Activated CD8-positive, alpha-beta T cell treated with anti-CD3 and anti-CD28 coated beads for 36 hours (primary cell): ENCODE data around the gene TMEM132D. TPM values are rescaled to one million over a fixed set of nuclear protein-coding genes. Genes with fewer than 3 reads are reported as not detected.

Experiments used
- ATAC-seq: fragments of 200-7000 bp; cut with Tn5 transposase; one replicate; pipeline ENCODE4 v1.10.0; 2021; ENCODE audit warnings: mild to moderate bottlenecking, moderate library complexity
- CTCF ChIA-PET: fragments of 350-600 bp; sonication (Branson Sonifier 250); formaldehyde crosslinking; loops from one replicate; lab custom pipeline; 2021; ENCODE audit warnings: antibody characterized with exemption; lab: Charles Lee
- POLR2A ChIA-PET: fragments of 350-600 bp; sonication (Branson Sonifier 250); formaldehyde crosslinking; loops from one replicate; lab custom pipeline; 2021; ENCODE audit warnings: antibody characterized with exemption; lab: Charles Lee
- DNase-seq: peaks from one replicate; pipeline ENCODE4 v3.0.0-alpha.2; 2020
- H3K27ac Mint-ChIP-seq: one replicate; pipeline ENCODE4 v1.8.0; 2021; ENCODE audit warnings: mild to moderate bottlenecking, mixed read lengths
- H3K27me3 Mint-ChIP-seq: one replicate; pipeline ENCODE4 v1.8.0; 2021; ENCODE audit warnings: mixed read lengths
- H3K36me3 Mint-ChIP-seq: one replicate; pipeline ENCODE4 v1.8.0; 2021; ENCODE audit warnings: low read depth, mixed read lengths
- H3K4me1 Mint-ChIP-seq: one replicate; pipeline ENCODE4 v1.8.0; 2021; ENCODE audit warnings: low read depth, mixed read lengths
- H3K4me3 Mint-ChIP-seq: one replicate; pipeline ENCODE4 v1.8.0; 2021; ENCODE audit warnings: mild to moderate bottlenecking, moderate library complexity, mixed read lengths
- H3K9me3 Mint-ChIP-seq: one replicate; pipeline ENCODE4 v1.8.0; 2021; ENCODE audit warnings: mixed read lengths
- intact Hi-C: fragments of 100-400 bp; cut with micrococcal nuclease; formaldehyde crosslinking; loops from one replicate; pipeline ENCODE4 v1.10.0; 2022
- total RNA-seq, 2 experiments: library from RNA; stranded (reverse); gene quantifications; one replicate each; pipeline ENCODE4 v1.2.3, GENCODE V29; 2021
- TF ChIP-seq, protein P1 (sequence below): fragments of 200-600 bp; IDR thresholded peaks from one replicate; pipeline ENCODE4 v1.8.0; 2022; ENCODE audit warnings: antibody characterized with exemption, mild to moderate bottlenecking

TMEM132D gene
- total RNA-seq, 2 experiments from 2014 or later: not detected

GRCh38 chr12:129150721-129151120 lies 753.1 kb downstream of the TMEM132D start:
- intact Hi-C loops: no loop called here
- ATAC-seq (no peak), DNase-seq (no peak)
- Mint-ChIP-seq H3K27ac (no peak overlapping the region), H3K36me3 (no peaks in the 10 kb centered on the region), H3K4me3 (no peak overlapping the region), H3K27me3 (no peaks in the 10 kb centered on the region), H3K9me3 (peaks cover 1% of the 10 kb centered on the region), H3K4me1 (no peaks in the 10 kb centered on the region)
- TF ChIP-seq, protein P1, sequence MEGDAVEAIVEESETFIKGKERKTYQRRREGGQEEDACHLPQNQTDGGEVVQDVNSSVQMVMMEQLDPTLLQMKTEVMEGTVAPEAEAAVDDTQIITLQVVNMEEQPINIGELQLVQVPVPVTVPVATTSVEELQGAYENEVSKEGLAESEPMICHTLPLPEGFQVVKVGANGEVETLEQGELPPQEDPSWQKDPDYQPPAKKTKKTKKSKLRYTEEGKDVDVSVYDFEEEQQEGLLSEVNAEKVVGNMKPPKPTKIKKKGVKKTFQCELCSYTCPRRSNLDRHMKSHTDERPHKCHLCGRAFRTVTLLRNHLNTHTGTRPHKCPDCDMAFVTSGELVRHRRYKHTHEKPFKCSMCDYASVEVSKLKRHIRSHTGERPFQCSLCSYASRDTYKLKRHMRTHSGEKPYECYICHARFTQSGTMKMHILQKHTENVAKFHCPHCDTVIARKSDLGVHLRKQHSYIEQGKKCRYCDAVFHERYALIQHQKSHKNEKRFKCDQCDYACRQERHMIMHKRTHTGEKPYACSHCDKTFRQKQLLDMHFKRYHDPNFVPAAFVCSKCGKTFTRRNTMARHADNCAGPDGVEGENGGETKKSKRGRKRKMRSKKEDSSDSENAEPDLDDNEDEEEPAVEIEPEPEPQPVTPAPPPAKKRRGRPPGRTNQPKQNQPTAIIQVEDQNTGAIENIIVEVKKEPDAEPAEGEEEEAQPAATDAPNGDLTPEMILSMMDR: no peak
- ChIA-PET CTCF (no interaction called here), POLR2A (no interaction called here)

DNA sequence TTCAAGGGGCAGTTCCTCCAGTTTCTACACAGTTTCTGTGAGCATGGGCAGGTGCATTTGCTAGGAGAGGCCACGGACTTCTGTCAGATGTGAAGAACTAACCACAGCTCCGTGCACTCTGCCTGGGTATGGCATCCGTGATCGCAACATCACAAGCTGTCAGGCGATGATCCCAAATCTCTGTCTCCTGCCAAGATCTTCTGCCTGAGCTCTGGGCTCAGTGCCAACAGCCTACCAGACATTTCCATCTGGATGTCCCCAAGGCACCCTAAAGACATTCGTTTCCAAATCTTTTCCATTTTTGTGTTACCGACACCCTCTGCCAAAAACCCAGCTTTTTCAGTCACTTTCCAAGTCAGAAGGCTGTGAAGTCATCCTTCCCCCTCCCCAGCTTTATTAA lies 758.4 kb downstream of the TMEM132D start:
- ATAC-seq: no peak

GRCh38 chr12:129138776-129139175 lies 765.0 kb downstream of the TMEM132D start:
- intact Hi-C loops: no loop called here
- no peaks in the 10 kb centered on the region for H3K36me3 Mint-ChIP-seq
- no peaks in the 10 kb centered on the region for H3K27me3 Mint-ChIP-seq
- TF ChIP-seq, protein P1: no peak
- H3K9me3 Mint-ChIP-seq: peaks cover 1% of the 10 kb centered on the region
- no peak for ATAC-seq
- no peak overlapping the region for H3K4me3 Mint-ChIP-seq
- ChIA-PET CTCF (no interaction called here), POLR2A (no interaction called here)
- no peak overlapping the region for H3K27ac Mint-ChIP-seq
- DNase-seq: no peak
- no peaks in the 10 kb centered on the region for H3K4me1 Mint-ChIP-seq

More for the DNA sequence above, 758.4 kb downstream of the TMEM132D start:
- H3K9me3 Mint-ChIP-seq: peaks cover 1% of the 10 kb centered on the region
- H3K27ac Mint-ChIP-seq: no peak overlapping the region
- no peaks in the 10 kb centered on the region for H3K36me3 Mint-ChIP-seq
- no peaks in the 10 kb centered on the region for H3K27me3 Mint-ChIP-seq
- TF ChIP-seq, protein P1: no peak
- DNase-seq: no peak
- CTCF ChIA-PET: no interaction called here
- intact Hi-C loops: no loop called here
- POLR2A ChIA-PET: no interaction called here
- H3K4me1 Mint-ChIP-seq: no peaks in the 10 kb centered on the region
- H3K4me3 Mint-ChIP-seq: no peak overlapping the region

DNA sequence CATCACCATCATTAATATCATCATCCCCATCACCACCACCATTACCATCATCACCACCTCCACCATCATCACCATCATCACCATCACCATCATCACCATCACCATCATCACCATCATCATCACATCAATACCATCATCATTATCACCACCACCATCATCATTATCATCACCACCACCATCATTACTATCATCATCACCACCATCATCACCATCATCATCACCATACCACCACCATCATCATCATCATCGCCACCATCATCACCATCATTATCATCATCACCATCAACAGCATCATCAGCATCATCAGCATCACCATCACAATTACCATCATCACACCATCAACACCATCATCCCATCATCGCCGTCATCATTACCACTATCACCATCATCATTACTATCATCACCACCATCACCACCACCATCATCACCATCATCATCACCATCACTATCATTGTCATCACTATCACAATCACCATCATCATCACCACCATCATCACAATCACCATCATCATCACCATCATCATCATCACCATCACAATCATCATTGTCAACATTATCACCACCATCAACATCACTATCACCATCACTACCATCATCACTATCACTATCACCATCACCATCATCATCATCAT lies 767.0 kb downstream of the TMEM132D start:
- TF ChIP-seq, protein P1: no peak
- H3K4me1 Mint-ChIP-seq: no peaks in the 10 kb centered on the region
- no peak for DNase-seq
- no peaks in the 10 kb centered on the region for H3K9me3 Mint-ChIP-seq
- ChIA-PET POLR2A (no interaction called here), CTCF (no interaction called here)
- no peaks in the 10 kb centered on the region for H3K36me3 Mint-ChIP-seq
- no peaks in the 10 kb centered on the region for H3K27me3 Mint-ChIP-seq
- H3K4me3 Mint-ChIP-seq: no peak overlapping the region
- H3K27ac Mint-ChIP-seq: no peak overlapping the region
- intact Hi-C loops: no loop called here
- no peak for ATAC-seq

- H3K27me3 Mint-ChIP-seq: no peaks in the 10 kb centered on the region
- no peak for DNase-seq
- CTCF ChIA-PET: no interaction called here
- H3K4me1 Mint-ChIP-seq: no peaks in the 10 kb centered on the region
- POLR2A ChIA-PET: no interaction called here
- peaks cover 5% of the 10 kb centered on the region for H3K9me3 Mint-ChIP-seq
- intact Hi-C loops: no loop called here
- TF ChIP-seq, protein P1: no peak
- no peaks in the 10 kb centered on the region for H3K36me3 Mint-ChIP-seq
- no peak for ATAC-seq
- H3K4me3 Mint-ChIP-seq: no peak overlapping the region
- no peak overlapping the region for H3K27ac Mint-ChIP-seq
Measured at GRCh38 chr12:129127771-129128170, 776.1 kb downstream of the TMEM132D start.
